ENCODE results near the gene RNU5B-1.

RNU5B-1 gene

GRCh38 chr15:65329288-65329983 lies 25.0 kb downstream of the RNU5B-1 start:
- no peak for DNase-seq

- no peak for DNase-seq
Measured at GRCh38 chr15:65329984-65330735, 25.7 kb downstream of the RNU5B-1 start.

DNA sequence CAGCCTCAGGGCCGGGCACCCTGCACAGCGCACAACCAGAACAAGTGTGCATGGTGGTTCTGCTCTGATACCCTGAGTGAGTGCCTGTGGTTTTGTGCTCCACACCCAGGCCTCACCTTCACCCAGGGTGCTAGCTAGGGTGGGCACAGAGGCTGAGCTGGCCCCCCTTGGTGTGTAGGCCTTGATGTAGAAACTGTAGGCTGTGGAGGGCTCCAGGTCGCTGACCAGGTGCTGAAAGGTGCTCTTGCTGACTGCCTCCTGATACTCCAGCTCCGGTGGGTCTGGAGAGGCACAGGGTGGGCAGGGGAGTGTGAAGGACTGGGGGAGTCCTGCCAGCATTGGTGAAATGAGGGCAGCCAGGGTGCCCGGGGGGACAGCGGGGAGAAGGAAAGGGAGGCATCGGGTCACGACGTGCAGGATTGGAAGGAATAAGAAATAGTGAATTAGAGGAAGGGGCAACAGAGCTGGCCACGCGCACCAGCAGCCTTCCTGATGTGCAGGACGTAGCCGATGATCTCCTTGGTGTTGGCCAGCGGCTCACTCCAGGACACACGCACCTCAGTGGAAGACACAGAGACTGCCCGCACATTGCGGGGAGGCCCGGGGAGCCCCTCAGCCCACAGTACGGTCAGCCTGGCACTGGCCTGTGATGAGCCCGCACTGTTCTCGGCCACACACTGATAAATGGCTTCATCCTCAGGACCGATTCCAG lies 26.6 kb downstream of the RNU5B-1 start:
- DNase-seq: no peak

GRCh38 chr15:65331811-65332210 lies 27.3 kb downstream of the RNU5B-1 start:
- DNase-seq: no peak

DNA sequence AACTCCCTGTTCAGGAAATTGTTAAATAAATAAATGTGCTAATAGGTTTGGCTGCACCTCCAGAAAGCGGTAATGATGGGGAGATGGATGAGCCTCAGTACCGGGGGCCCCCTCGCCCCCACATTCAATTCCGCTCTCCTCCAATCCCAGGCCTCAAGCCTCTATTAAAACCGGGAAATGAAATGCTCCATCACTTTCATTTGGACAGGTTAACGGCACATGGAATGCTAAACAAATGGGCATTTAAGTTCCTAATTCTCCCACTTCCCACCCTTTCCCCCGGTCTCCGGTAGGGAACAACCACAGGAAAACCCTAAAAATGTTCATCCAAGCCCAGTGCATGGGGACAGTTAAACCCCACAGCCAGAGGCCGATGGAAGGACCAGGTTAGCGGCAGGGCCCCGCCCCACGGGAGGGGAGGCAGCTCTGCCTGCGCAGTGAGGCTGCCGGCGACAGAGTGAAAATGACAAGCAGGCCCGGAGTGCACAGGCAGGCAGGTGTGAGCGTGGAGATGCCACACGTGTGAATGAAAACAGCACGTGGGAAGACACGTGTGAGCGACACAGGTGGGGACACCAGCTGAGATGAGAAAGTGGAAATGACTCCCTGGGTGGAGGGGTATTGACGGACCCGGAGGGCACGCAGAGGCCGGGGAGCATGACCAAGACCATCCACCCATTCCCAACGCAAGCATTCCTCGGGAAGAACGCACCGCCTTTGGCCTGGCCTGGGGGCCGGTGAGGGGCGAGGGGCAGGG lies 28.1 kb downstream of the RNU5B-1 start:
- DNase-seq: no peak

GRCh38 chr15:65333148-65333820 lies 28.8 kb downstream of the RNU5B-1 start:
- no peak for DNase-seq

- no peak for DNase-seq
Measured at GRCh38 chr15:65333856-65334255, 29.4 kb downstream of the RNU5B-1 start.

DNA sequence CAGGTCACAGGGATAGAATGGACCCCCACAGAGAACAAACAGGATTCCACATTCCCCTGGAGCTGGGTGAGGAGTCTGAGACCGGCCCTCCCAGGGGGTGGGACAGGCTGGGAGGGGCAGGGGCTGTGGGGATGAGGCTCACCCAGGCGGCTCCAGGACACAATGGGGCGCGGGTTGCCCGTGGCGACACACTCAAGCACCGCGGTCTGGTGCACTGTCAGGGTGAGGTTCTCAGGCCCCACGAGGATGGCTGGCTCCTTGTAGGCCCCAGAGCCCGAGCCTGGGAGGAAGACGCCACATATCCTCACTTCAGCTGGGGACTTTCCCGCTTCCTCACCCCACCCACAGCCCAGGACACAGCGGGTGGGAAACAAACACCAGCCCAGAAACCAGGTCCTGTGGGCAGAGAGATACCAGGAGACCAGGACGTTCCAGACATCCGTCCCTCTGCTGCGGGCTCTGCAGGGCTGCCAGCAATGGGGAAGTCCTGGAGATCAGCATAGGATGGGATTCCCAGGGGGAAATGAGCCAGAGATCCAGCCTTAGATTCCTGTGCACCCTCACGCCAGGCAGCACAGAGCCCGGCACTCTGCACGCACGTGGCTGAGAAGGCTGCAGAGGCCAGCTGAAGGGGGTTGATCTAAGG lies 30.2 kb downstream of the RNU5B-1 start:
- no peak for DNase-seq

- no peak for DNase-seq
Measured at GRCh38 chr15:65335278-65336055, 31.0 kb downstream of the RNU5B-1 start.

DNA sequence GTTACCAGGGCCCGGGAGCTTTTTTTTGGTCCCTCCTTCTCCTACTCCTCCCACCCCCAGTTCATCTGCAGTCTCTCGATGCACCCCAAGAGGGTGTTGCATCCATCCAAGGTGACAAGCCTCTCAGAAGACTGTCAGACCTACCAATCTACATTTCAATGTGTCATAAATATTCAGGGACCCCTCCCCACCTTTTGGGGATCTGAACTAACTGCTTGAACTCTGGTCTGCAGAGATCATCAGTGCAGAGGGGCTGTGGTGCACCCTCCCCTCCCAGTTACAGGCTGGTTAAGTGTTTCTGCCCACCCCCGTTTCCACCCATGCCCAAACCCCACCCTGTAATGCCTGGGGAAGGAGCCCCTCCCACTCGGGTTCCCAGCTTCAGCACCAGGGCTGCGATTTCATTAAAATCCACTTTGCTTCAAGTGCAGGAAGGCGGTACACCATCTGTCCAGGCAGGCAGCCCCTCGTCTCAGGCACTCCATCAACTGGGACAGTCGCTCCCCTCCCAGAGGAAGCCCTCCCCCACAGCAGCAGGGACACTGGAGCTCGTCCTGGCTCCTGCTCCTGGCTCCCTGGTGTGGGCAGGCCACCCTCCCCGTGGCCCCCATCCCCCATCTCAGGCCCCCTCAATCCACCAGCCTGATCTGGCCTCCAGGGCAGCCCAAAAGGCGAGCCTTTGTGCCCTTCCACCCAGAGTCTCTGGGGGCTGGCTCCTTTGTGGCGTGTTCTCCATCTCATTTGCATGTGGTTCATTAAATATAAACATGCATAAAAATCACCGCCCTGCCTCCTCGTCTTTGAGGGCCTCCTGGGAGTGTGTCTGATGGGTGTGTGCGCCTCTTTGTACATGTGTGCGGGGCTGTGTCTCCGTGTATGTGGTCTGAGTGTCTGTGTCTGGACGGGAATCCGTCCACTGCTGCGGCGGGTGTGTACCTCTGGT lies 32.3 kb downstream of the RNU5B-1 start:
- DNase-seq: no peak

DNA sequence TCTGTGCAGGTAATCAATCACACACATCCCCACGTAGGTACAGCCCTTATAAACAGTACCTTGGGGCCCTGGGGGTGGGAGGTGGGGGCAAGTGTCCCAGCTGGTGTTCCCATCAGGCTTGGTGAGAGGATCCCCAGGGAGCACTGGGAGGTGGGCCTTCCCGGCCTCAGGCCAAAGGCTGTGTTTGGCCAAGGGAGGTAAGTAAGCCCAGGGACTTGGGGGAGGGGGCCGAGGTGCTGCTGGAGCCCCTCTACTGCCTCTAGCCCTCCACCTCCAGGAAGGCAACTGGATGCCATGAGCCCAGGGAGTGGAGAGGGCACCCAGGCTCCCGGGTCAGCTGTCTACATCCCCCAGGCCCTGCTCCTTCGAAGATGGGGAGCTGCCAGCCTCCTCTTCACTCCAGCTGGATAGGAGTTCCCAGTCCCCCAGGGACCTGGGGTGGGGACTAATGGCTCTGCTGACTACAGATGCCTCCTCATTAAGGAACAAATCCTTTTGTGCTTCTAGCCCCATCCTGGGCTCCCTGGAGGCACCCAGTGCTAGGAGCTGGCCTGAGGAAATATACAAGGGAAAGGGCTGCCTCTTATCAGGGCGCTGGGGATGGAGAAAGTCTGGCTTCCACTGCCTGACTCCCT lies 33.1 kb downstream of the RNU5B-1 start:
- DNase-seq: no peak

GRCh38 chr15:65338366-65338765 lies 33.9 kb downstream of the RNU5B-1 start:
- no peak for DNase-seq

DNA sequence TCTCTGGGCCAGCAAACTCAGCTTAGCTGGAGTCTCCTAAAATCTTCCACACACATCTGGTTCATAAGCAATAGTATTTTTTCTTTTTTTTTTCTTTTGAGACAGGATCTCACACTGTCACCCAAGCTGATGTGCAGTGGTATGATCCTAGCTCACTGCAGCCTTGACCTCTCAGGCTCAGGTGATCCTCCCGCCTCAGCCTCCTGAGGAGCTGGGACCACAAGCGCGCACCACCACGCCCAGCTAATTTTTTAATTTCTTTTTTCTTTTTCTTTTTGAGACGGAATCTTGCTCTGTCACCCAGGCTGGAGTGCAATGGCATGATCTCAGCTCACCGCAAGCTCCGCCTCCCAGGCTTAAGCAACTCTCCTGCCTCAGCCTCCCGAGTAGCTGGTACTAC lies 34.3 kb downstream of the RNU5B-1 start:
- no peak for DNase-seq

GRCh38 chr15:65339416-65339815 lies 34.9 kb downstream of the RNU5B-1 start:
- no peak for DNase-seq

DNA sequence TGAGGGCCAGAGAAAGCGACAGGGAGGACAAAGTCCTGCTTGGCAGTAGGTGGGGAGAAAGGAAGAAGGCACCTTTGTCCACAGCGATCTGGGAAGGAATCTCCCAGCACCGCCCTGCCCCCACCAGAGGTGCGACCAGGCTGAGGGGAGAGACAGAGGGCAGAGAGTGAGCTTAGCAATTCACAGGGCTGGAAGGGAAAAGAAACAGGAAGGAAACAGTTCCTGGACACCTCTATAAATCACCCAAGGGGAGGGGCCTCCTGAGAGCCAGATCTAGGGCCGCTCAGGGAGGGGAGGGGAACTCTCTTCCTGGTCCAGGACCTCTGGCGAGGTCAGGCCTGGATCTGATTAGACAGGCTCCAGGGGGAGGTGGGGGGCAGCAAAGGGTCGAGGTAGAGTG lies 35.4 kb downstream of the RNU5B-1 start:
- DNase-seq: no peak

- no peak for DNase-seq
Measured at GRCh38 chr15:65342493-65342892, 38.0 kb downstream of the RNU5B-1 start.

DNA sequence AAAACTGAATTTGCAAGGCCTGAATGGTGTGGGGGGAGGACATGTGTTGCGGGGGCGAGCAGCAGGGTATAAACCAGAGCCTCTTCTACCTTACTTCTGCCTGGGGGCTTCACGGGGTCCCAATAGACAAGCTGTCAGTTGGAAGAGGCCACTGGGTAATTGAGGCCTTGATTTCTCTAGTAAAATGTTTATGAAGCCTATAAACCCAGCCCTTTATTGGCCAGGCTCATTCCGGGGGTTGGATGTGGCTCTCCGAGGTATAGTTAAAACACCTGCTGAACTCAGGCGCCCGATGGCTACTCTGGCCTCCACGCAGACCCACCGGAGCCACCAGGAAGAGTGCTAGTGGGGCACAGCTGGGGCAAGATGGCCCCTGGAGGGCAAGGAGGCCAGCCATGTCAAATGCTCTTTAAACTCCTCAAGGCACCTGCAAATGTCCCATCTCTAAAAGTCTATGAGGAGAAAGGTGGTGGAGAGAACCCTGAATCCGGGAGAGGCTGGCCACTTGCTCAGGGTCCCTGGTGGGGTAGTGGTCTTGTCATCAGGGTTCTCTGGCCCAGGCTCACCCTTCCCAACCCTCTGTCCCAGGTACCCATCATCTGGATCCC lies 39.0 kb downstream of the RNU5B-1 start:
- no peak for DNase-seq

GRCh38 chr15:65344214-65344913 lies 39.9 kb downstream of the RNU5B-1 start:
- DNase-seq: no peak

DNA sequence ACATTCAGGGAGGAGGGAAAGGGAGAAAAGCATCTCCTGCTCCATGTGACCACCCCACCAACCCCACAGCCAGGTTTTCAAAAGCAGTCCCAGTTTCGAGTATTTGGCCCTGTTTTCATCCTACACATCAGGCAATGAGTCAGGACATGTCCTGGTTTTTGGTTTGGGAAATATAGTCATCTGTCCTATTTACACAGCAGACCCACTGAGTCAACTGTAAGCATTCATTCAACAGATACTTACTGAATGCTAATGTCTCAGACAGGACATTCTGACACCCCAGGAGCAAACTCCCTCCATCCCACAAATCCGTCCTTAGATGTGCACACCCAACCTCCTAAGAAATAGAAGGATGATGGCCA lies 40.4 kb downstream of the RNU5B-1 start:
- no peak for DNase-seq
